Prostate gland (tissue), 2 donors: ENCODE measurements around the gene HOATZ.

Experiments used
- POLR2A ChIP-seq: fragments of 450-650 bp; IDR thresholded peaks from one replicate; pipeline ENCODE4 v1.6.1; 2016; ENCODE audit warnings: antibody characterized with exemption, mild to moderate bottlenecking
- POLR2AphosphoS5 ChIP-seq: sonication (generic); formaldehyde crosslinking; IDR thresholded peaks from one replicate; pipeline ENCODE4 v1.6.1; 2017; ENCODE audit warnings: antibody characterized with exemption
- TF ChIP-seq, protein P1 (sequence below), 4 experiments: fragments of 200-600 bp in 2 of 4; fragments of 450-650 bp in 2 of 4; sonication (generic) in 2 of 4; IDR thresholded peaks; 1 replicate in 3 of 4; 2 replicates in 1 of 4; pipeline ENCODE4 v1.5.1; 2016 to 2019; ENCODE audit warnings: antibody characterized with exemption in 4 of 4, mild to moderate bottlenecking in 2 of 4, moderate library complexity in 2 of 4

DNA sequence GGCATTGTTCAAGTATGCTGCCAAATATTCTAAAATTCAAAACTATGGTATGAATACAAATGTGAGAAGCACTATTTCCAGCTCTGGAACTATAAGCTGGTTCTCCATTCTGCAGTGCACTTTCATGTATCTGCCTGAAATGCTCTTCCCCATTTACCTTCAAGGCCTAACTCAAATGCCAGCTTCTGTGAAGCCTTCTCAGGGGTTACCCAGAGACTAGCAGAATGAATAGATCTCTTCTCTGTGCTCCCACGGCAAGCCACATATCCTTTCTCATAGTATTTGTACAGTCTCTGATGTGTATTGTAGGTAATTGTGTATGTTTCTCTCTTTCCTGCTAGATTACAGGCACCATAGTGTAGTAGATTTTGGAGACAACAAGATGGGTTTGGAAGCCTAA is 4.1 kb downstream of the HOATZ start:
- no peak for TF ChIP-seq POLR2A
- no peak for TF ChIP-seq POLR2AphosphoS5
- TF ChIP-seq, protein P1, sequence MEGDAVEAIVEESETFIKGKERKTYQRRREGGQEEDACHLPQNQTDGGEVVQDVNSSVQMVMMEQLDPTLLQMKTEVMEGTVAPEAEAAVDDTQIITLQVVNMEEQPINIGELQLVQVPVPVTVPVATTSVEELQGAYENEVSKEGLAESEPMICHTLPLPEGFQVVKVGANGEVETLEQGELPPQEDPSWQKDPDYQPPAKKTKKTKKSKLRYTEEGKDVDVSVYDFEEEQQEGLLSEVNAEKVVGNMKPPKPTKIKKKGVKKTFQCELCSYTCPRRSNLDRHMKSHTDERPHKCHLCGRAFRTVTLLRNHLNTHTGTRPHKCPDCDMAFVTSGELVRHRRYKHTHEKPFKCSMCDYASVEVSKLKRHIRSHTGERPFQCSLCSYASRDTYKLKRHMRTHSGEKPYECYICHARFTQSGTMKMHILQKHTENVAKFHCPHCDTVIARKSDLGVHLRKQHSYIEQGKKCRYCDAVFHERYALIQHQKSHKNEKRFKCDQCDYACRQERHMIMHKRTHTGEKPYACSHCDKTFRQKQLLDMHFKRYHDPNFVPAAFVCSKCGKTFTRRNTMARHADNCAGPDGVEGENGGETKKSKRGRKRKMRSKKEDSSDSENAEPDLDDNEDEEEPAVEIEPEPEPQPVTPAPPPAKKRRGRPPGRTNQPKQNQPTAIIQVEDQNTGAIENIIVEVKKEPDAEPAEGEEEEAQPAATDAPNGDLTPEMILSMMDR (IDR thresholded peaks at IDR 0.05): no peak
